HK-2 (cell line): ENCODE measurements around the gene MPZL3.
"Not testable (repeated sequence)": the region's sequence is repeated elsewhere in the genome, so short reads cannot be mapped to it uniquely, and the experiment has no call there.

Experiments
- DNase-seq: peaks from one replicate; pipeline ENCODE4 v3.0.0-alpha.2; 2018; ENCODE audit not compliant: unreplicated experiment

MPZL3 gene

GRCh38 chr11:118184784-118185579, 67.2 kb downstream of the MPZL3 start:
- no peak for DNase-seq

- not testable (repeated sequence) for DNase-seq
Observed at GRCh38 chr11:118183691-118184090, 68.5 kb downstream of the MPZL3 start.

- DNase-seq = no peak
Observed at GRCh38 chr11:118180300-118180703, 71.9 kb downstream of the MPZL3 start.

- no peak for DNase-seq
Observed at GRCh38 chr11:118176778-118177134, 75.4 kb downstream of the MPZL3 start.
